Stimulated activated CD4-positive, alpha-beta T cell treated with anti-CD3 and anti-CD28 coated beads, Interleukin-15, amount 100 ng/mL, for 1 hour (primary cell): ENCODE results near the gene DDX47.
A peak's percentile ranks its signal among the peaks of the same experiment; 100 is the strongest.
"Not testable (repeated sequence)": the region's sequence is repeated elsewhere in the genome, so short reads cannot be mapped to it uniquely, and the experiment has no call there.

ENCODE experiments used
- DNase-seq, 2 donors: peaks; one replicate each; pipeline ENCODE4 v3.0.0-alpha.2; 2020; ENCODE audit warnings: low read depth in 1 of 2, low spot score in 1 of 2

The DDX47 gene

GRCh38 chr12:12796928-12797793, 16.0 kb upstream of the DDX47 start:
- no peak for DNase-seq

DNA sequence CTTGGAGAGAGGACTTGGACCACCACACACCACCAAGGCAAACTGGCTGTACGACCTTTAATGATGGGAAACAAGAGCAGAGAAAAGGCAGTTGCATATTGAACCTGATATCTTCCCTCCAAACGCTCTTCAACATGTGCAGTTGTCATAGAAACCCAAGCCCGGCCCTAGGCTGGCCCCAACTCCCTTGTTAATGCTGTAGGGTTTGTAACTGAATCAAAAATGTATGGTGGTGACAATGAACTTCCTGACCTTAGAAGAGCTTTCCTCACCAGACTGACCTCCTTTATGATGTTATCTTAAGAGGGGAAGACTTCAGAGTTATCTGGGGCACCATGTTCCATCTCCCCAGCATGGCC, 15.4 kb upstream of the DDX47 start:
- no peak for DNase-seq

GRCh38 chr12:12798480-12798879, 14.7 kb upstream of the DDX47 start:
- DNase-seq, result no peak

DNA sequence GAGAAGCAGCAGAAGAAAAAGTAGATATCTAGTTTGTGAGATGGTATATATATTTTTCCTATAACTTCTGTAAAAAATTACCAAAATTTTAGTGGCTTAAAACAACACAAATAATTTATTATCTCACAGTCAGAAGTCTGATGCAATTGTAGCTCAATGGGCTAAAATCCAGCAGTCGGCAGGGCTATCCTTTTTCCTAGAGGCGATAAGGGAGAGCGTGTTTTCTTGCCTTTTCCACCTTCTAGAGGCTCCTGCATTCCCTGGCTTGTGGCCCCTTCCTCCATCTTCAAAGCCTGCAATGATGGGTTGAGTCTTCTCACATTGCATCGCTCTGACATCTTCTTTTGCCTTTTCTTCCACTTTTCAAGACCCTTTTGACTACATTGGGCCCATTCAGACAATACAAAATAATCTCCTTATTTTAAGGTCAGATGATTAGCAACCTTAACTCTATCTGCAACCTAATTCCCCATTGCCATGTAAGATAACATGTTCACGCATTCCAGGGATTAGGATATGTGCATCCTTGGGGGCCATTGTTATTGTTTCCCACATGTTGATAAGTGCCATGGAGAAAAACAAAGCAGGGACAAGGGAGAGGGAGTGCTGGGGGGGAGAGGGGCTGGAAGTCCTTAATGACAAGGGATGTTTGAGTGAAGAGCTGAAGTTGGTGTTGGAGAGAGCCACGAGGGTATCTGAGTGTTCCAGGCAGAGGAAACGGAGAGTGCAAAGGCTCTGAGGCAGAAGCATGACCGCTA, 13.8 kb upstream of the DDX47 start:
- no peak for DNase-seq

- no peak for DNase-seq
Observed at GRCh38 chr12:12800406-12801180, 12.6 kb upstream of the DDX47 start.

- DNase-seq, result not testable (repeated sequence)
Observed at GRCh38 chr12:12801656-12802055, 11.5 kb upstream of the DDX47 start.

DNA sequence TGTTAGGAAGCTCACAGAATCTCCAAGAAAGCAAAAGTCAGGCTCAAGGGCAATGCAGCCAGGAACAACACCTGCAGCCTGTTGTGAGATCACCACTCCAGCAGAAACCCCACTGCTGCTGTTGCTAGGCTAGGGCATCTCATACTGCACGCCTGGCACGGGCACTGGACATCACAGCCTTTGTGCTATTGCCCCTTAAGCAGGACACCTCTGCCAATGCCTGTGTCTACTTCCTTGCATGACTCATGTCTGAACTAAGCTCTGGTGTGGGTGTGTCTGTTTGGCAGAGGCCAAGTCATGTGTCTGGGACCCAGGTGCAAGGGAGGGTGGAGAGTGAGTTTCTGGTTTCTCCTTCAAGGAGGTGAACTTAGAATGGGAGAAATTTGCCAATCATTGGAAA, 10.0 kb upstream of the DDX47 start:
- peak in 1 of 2 donors; percentile 8 for DNase-seq

DNA sequence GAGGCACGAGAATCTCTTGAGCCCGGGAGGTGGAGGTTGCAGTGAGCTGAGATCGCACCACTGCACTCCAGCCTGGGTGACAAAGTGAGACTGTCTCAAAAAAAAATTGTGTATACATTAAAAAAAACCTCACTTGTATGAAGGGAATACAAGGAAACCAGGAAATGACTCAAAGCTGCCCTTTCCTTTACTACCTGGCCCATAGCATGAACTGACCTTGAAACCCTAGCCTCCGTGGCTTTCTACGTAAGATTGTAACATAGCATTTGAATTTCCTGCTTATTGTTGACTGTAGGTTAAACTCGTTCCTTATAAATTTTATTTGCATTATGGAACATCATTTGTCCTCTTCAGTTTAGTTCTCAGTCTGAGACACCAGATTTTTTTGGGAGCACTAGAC, 9.1 kb upstream of the DDX47 start:
- DNase-seq, result no peak

GRCh38 chr12:12804432-12804886, 8.7 kb upstream of the DDX47 start:
- no peak for DNase-seq

DNA sequence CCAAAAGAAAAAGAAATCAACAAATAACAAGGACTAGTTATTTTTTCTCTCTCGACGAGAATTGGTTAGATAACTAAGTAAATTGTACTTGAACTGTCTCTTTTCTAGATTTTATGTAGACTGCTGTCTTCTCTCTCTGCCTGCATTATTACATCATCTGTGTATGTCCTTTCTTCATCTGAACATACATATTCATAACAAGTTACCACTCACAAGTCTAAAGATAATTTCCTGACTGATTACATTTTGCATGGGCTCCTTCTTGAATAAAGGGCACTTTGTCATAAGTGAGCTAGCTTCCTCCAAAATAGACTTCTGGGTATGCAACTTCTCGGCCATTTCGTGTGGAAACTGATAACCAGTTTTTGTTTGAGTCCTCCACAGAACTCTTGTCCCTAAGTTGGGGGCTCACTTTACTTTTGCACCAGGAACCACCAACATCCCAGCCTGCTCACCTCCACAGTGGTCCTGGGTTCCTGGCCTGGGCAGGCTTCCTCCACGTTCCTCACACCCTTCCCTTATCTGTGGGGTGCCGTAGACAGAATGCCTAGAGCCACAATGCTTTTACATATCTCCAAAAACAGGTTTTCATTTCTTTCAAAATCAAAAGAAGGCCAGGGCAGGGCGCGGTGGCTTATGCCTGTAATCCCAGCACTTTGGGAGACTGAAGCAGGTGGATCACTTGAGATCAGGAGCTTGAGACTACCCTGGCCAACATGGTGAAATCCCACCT, 6.2 kb upstream of the DDX47 start:
- no peak for DNase-seq

DNA sequence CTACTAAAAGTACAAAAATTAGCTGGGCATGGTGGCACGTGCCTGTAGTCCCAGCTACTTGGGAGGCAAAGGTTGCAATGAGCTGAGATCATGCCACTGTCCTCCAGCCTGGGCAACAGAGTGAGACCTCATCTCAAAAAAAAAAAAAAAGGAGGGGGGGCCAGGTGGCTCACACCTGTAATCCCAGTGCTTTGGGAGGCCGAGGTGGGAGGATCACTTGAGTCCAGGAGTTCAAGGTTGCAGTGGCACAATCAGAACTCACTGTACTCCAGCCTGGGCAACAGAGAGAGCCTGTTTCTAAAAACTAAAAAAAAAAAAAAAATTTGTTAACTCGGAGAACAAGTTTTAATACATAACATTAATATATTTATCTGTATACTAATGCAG, 5.6 kb upstream of the DDX47 start:
- DNase-seq, result not testable (repeated sequence)

DNA sequence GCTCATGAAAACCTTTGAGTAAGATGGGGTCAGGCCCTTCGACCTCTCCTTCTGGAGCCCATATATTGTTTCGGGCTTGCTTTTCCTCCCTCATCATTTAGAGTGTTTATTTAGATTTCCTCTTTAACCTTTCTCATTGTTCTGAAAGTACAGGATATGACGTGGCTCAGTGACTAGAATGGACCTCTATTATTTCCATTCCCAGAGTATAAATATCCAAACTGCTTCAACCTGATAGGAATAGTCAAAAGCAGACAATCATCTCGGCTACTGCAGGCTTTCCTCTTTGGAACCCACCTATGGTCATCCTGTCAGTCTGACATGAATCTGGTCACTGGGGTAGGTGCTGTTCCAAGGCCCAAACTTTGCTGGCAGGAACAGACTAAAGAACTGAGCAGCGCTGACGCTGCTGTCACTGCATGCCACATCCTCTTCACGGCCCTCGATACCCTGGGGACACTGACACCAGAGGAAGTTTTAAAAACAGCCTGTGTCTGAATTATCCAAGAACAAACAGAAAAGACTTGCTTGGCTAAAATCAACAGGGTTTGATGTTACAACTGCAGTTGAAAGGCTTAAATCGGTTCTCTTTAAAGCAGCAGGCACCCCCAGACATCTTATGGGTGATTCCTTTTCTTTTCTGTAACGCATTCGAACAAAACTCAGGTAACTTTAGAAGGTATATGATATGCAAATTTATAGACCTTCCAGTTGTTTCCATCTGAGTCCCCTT, 5.0 kb upstream of the DDX47 start:
- DNase-seq, result peak in 1 of 2 donors; percentile 21

DNA sequence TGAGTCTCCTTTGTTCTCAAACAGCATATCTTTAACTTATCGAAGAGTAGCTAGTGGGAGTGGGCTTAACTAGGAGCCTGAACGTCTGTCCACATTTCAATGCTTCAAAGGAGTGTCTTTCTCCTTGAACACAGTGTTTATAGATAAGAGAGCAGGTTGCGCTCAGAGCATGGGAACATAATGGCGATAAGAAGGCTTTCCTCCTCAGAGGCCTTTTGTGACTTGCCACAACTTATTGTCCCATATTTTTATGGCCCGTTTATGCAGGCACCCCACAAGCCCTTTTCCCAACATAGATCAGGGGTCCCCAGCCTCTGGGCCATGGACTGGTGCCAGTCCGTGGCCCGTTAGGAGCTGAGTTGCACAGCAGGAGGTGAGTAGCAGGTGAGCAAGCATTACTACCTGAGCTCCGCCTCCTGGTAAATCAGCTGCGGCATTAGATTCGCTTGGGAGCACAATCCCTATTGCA, 2.6 kb upstream of the DDX47 start:
- no peak for DNase-seq

- no peak for DNase-seq
Observed at GRCh38 chr12:12811343-12811742, 1.8 kb upstream of the DDX47 start.

DNA sequence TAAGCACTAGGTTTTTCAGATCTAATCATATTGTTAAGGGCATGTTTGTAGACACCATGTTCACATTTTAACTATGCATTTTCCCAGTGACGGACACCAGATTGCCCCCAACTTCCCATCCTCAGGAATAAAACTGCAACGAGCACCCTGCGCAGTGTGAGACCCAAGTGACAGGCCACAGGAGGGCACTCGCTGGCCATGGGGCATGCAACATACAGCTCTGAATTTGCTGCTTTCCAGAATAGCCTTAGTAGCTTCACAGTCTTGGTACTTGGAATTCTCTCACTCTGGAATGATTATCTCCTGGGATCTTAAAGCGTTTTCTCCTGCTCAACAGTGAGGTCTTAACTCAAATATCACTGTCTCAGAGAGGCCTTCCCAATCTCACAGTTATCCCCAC, 972 bp upstream of the DDX47 start:
- DNase-seq, result no peak

GRCh38 chr12:12812618-12813119, 477 bp upstream of the DDX47 start:
- DNase-seq, result no peak

GRCh38 chr12:12817616-12818015, 4.5 kb downstream of the DDX47 start:
- no peak for DNase-seq

DNA sequence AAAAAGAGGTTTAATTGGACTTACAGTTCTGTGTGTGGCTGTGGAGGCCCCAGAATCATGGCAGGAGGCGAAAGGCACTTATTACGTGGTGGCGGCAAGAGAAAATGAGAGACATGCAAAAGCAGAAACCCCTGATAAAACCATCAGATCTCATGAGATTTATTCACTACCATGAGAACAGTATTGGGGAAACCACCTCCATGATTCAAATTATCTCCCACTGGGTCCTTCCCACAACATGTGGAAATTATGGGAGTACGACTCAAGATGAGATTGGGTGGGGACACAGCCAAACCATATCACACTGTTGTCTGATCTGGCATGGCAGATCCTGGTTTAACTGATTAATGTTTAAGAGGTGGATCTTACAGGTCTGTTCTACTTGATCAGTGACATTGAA, 5.6 kb downstream of the DDX47 start:
- DNase-seq, result no peak

GRCh38 chr12:12819221-12819620, 6.1 kb downstream of the DDX47 start:
- no peak for DNase-seq

DNA sequence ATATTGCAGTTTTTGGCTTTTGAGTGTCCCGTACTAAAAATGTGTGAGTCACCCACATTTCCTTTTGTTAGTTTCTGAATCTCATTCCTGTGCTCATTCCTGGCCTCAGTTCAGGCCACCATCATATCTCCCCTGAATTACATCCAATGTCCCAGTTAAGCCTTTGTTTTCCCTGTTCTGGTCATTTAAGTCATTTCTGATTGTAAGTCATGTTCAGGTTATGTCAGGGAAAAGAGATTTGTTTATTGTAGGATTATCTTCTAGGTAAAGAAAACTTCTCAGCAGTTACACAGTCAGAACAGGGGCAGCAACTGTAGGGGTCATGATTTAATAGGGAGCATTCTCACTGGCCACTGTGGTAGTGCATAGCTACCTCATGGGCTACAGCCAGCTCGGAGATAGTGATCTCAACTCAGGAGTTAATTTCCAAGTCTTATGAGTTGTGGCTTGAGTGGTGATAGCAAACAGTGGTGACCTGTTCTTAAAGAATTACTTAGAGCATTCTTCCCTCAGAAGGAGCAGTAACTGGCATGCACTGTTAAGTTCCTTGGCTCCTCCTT, 6.7 kb downstream of the DDX47 start:
- no peak for DNase-seq
